GM10847 (cell line): ENCODE results near the gene SYNGR4.

Experiments
- POLR2A ChIP-seq: IDR thresholded peaks from 2 replicates; pipeline ENCODE4 v1.6.1; 2011; ENCODE audit not compliant: insufficient read length; ENCODE audit errors: extremely low read depth

Gene SYNGR4

GRCh38 chr19:48355365-48355954 is 8.7 kb upstream of the SYNGR4 start:
- TF ChIP-seq POLR2A: no peak

- no peak for TF ChIP-seq POLR2A
These were observed 5.0 kb upstream of the SYNGR4 start for GRCh38 chr19:48359123-48359522.

DNA sequence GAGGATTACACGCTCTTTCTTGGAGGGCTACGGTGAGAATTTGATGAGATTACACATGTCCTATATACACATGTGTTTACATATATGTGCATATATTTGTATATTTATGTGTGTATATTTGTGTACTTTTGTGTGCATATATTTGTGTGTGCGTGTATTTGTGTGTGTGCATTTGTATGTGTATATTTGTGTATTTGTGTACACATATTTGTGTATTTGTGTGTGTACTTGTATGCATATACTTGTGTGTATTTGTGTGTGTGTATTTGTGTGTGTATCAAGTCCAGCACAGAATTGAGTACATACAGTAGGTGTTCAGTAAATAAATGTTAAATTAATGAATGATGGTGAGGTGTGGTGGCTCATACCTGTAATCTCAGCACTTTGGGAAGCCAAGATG is 2.3 kb upstream of the SYNGR4 start:
- TF ChIP-seq POLR2A: no peak

DNA sequence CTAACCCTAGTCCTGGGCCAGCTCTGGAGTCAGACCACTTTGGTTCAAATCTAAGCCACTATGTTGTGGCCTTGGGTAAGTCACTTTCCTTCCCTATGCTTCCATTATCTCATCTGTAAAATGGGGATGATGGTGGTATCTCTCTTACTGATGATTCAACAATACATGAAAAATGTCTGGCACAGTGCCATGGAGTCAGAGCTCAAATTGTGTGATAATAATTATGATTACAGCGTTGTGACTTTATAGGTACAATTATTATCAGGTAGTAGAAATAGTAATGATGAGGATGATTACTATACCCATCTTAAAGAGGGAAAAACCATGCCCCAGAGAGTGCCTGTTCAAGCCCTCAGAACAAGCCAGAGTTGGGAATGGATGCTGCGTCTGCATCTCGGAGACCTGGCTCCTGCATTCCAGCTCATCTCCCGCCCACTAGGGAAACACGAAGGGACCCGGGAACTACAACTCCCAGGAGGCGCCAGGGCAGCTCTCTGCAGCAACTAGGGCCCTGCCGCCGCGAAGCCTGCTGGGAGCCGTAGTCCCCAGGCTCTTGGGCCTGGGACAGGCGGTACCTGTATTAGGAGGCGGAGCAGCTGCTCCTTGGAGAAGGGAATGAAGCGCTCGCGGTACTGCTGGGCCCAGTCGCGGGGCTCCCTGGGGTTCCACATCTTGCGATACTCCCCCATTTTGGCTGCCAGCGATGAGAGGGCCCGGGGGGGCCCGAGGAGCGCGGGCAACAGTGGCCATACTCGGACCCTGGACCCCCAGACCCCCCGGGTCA is 1.3 kb upstream of the SYNGR4 start:
- TF ChIP-seq POLR2A: peak; percentile 10

GRCh38 chr19:48363500-48363809 is 712 bp upstream of the SYNGR4 start:
- no peak for TF ChIP-seq POLR2A

DNA sequence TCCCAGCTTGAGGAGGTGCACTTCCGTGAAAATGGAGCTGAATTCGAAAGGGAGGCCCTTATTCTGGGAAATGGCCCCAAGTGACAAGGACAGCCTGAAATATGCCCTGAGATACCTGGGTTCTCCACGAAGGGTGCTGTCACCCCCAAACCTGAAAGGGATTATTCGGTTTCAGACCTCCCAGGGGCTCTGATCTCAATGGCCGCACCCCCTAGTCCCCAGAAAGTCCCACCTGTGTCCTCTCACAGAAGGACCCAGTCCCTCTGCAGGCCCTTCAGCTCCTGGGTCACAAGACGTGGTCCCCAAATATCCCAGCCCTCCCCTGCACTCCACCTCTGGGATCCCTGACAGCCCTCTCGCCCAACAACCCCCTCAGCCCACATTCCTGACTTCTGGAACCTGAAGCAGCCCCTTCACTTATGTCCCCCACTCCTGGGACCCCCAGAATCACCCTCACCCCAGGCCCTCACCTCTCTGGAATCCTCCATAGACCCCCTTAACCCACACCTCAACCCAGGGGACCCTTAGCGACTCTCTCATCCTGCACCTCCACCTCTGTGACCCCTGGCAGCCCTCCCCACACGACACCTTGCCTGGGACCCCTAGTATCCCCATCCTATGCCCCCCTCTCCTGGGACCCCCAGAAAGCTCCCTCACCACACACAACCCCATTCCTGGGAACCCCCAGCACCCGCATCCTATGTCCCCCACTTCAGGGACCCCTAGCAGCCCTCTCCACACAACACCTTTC is 606 bp downstream of the SYNGR4 start:
- no peak for TF ChIP-seq POLR2A

- no peak for TF ChIP-seq POLR2A
These were observed 1.4 kb downstream of the SYNGR4 start for GRCh38 chr19:48365602-48366001.

DNA sequence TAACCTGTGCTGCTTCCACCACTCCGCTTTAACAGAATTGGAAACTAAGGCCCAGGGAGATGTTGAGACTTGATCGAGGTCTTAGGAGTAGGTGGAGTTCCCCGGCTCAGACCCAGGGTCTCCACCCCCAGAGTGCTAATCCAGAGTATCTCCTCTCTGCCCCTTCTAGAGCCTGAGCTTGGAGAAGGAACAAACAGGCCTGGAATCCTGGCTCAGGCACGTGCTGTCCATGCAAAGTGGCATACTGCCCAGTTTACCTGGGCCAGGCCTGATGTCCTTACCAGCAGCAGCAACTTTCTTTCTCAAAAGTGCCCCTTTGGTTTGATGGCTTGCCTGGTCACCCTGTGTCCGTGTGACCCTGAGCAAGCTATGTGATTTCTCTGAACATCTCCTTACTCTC is 3.7 kb downstream of the SYNGR4 start:
- no peak for TF ChIP-seq POLR2A

DNA sequence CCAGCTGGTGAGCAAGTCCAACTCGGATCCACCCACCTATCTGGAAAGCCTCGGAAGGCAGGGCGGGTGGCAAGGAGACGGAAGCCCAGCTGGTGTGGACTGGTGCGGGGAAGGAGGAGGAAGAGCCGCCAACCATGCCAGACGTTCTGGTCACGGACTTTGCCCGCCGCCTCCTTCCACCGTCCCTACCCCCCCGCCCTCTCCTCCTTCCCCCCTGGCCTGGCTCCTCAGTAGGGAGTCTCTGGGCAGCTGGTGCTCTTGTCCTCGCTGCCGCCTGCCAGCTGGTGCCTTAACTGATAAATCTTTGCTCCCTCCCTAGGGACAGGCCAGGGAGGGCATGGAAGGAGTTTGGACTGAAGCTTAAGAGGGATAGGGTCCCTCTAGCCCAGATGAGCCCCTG is 4.8 kb downstream of the SYNGR4 start:
- TF ChIP-seq POLR2A: no peak

- no peak for TF ChIP-seq POLR2A
These were observed 6.8 kb downstream of the SYNGR4 start for GRCh38 chr19:48370955-48371354.

DNA sequence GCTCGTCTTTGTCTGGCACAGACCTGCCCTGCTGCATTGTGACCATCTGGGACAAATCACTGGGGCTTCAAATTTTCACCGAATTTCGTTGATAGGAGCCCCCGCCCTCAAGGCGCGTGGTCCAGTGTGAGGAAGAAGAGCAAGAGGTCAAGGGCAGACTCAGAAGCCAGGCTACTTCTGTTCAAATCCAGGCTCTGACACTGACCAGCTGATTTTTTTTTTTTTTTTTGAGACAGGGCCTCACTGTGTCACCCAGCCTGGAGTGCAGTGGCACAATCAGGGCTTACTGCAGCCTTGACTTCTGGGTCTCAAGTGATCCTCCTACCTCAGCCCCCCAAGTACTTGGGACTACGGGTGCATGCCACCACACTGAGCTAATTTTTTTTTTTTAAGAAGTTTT is 7.2 kb downstream of the SYNGR4 start:
- TF ChIP-seq POLR2A: no peak

DNA sequence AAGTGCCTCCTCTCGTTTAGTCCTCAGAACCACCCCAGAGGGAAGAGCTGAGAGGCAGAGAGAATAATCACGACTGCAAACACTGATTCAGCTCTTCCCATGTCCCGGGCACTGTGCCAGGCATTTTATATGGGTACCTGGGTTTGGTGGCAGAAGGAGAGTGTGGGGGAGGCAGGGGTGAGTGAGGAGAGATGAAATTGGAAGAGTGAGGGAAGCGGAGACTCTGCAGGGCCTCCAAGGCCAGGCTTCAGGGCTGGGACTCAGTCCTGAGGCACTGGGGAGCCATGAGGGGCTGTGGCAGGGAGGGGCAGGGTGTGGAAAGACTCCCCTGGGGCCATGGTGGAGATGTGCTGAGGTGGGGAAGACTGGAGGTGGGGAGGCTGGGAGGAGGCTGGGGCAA is 8.7 kb downstream of the SYNGR4 start:
- no peak for TF ChIP-seq POLR2A

DNA sequence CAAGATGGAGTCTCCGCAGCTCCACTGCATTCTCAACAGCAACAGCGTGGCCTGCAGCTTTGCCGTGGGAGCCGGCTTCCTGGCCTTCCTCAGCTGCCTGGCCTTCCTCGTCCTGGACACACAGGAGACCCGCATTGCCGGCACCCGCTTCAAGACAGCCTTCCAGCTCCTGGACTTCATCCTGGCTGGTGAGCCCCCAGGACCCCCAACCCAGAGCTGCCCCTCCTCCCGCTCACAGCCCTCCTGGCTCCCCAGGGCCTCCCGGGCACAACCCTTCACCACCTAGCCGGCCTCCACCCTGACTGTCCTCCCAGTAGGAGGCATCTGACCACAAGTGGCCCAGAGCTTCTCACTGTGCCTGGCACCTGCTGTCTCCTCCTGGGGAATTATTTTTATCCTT is 9.4 kb downstream of the SYNGR4 start:
- no peak for TF ChIP-seq POLR2A

GRCh38 chr19:48378194-48378570 is 14.0 kb downstream of the SYNGR4 start:
- no peak for TF ChIP-seq POLR2A

DNA sequence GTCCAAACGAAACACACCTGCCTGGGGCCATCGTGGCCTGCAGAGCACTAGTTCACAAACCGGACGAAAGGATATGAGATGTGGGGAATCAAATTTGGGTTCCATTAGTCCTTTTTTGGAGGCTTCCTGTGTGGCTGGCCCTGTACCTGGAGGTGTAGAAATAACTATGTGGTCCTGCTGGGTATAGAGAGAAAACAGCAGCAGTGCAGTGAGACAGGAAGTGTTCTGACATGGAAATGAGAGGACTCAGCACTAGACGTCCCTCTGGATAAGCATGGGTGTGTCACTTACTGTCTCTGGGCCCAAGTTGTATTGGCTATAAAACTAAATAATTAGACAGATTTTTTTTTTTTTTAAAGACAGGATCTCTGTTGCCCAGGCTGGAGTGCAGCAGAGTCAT is 14.9 kb downstream of the SYNGR4 start:
- no peak for TF ChIP-seq POLR2A

- TF ChIP-seq POLR2A: no peak
These were observed 17.2 kb downstream of the SYNGR4 start for GRCh38 chr19:48381178-48381950.
